ENCODE data around the gene CALD1.
"Not testable (repeated sequence)": the region's sequence is repeated elsewhere in the genome, so short reads cannot be mapped to it uniquely, and the experiment has no call there.

The CALD1 gene

GRCh38 chr7:134957005-134957404 is 177.6 kb downstream of the CALD1 start:
- in situ Hi-C loops (cut with MboI; ENCODE audit: low sequenced_read_pairs, unreplicated experiment), result no loop called here
- no peak for TF ChIP-seq CTCF (IDR thresholded peaks at IDR 0.05; ENCODE audit: borderline replicate concordance, control extremely low read depth, extremely low read depth, insufficient read depth, missing control alignments)
- DNase-seq (ENCODE audit: low spot score), result no peak

- DNase-seq (ENCODE audit: low spot score), result no peak
- no peak for TF ChIP-seq CTCF (IDR thresholded peaks at IDR 0.05; ENCODE audit: borderline replicate concordance, control extremely low read depth, extremely low read depth, insufficient read depth, missing control alignments)
- in situ Hi-C loops (cut with MboI; ENCODE audit: low sequenced_read_pairs, unreplicated experiment), result no loop called here
Observed at GRCh38 chr7:134959810-134960209, 180.4 kb downstream of the CALD1 start.

- DNase-seq (ENCODE audit: low spot score), result no peak
- in situ Hi-C loops (cut with MboI; ENCODE audit: low sequenced_read_pairs, unreplicated experiment), result no loop called here
- TF ChIP-seq CTCF (IDR thresholded peaks at IDR 0.05; ENCODE audit: borderline replicate concordance, control extremely low read depth, extremely low read depth, insufficient read depth, missing control alignments), result no peak
Observed at GRCh38 chr7:134962270-134962780, 182.9 kb downstream of the CALD1 start.

GRCh38 chr7:134963036-134963435 is 183.6 kb downstream of the CALD1 start:
- in situ Hi-C loops (cut with MboI; ENCODE audit: low sequenced_read_pairs, unreplicated experiment), result no loop called here
- TF ChIP-seq CTCF (IDR thresholded peaks at IDR 0.05; ENCODE audit: borderline replicate concordance, control extremely low read depth, extremely low read depth, insufficient read depth, missing control alignments), result no peak
- DNase-seq (ENCODE audit: low spot score), result no peak

- in situ Hi-C loops (cut with MboI; ENCODE audit: low sequenced_read_pairs, unreplicated experiment), result no loop called here
- TF ChIP-seq CTCF (IDR thresholded peaks at IDR 0.05; ENCODE audit: borderline replicate concordance, control extremely low read depth, extremely low read depth, insufficient read depth, missing control alignments), result no peak
- no peak for DNase-seq (ENCODE audit: low spot score)
Observed at GRCh38 chr7:134966691-134967090, 187.3 kb downstream of the CALD1 start.

DNA sequence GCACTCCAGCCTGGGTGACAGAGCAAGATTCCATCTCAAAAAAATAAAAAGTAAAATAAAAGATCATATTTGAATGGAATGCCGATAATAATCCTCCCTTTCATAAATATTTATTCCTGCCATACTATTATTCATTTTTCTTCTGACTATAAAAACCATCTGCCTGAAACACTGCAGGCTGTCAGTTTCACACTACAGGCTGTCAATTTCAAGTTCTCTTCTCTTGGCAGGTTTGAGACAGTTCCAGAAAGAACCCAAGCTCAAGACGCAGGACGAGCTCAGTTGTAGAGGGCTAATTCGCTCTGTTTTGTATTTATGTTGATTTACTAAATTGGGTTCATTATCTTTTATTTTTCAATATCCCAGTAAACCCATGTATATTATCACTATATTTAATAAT is 188.7 kb downstream of the CALD1 start:
- no peak for DNase-seq (ENCODE audit: low spot score)
- in situ Hi-C loops (cut with MboI; ENCODE audit: low sequenced_read_pairs, unreplicated experiment), result no loop called here
- no peak for TF ChIP-seq CTCF (IDR thresholded peaks at IDR 0.05; ENCODE audit: borderline replicate concordance, control extremely low read depth, extremely low read depth, insufficient read depth, missing control alignments)

DNA sequence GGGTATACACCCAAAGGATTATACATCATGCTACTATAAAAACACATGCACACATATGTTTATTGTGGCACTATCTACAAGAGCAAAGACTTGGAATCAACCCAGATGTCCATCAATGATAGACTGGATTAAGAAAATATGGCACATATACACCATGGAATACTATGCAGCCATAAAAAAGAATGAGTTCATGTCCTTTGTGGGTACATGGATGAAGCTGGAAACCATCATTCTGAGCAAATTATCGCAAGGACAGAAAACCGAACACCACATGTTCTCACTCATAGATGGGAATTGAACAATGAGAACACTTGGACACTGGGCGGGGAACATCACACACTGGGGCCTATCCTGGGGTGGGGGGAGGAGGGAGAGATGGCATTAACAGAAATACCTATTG is 202.2 kb downstream of the CALD1 start:
- in situ Hi-C loops (cut with MboI; ENCODE audit: low sequenced_read_pairs, unreplicated experiment); DNase-seq (ENCODE audit: low spot score): not testable (repeated sequence)

Measured in GM13976 (cell line).